Pancreas (tissue), 10 donors: ENCODE measurements around the gene FANCM. TPM values are rescaled to one million over a fixed set of nuclear protein-coding genes. Genes with fewer than 3 reads are reported as not detected.

ENCODE experiments used
- ATAC-seq, 4 donors: fragments of 200-7000 bp; cut with Tn5 transposase; one replicate each; pipeline versions ENCODE4 v1.8.0 to v1.9.1; 2020; ENCODE audit warnings: mild to moderate bottlenecking in 4 of 4, moderate library complexity in 4 of 4
- DNase-seq, 6 donors: peaks; one replicate each; pipeline ENCODE4 v3.0.0-alpha.2; 2020
- FAIRE-seq: peaks from 2 replicates; lab custom pipeline; 2012; peaks lifted over from hg19 to GRCh38; lab: Jason Lieb, UNC
- H3K27ac ChIP-seq, 4 donors: fragments of 200-600 bp; sonication (generic); 1 replicate in 3 of 4; 2 replicates in 1 of 4; pipeline versions ENCODE4 v1.5.0 to v1.8.0; 2020
- H3K27me3 ChIP-seq, 4 donors: fragments of 200-600 bp; one replicate each; pipeline ENCODE4 v1.8.0; 2021
- H3K36me3 ChIP-seq, 3 donors: fragments of 200-600 bp; sonication (generic) in 1 of 3; one replicate each; pipeline versions ENCODE4 v1.5.0 to v1.8.0; 2020 to 2021
- H3K4me1 ChIP-seq, 3 donors: fragments of 200-600 bp; one replicate each; pipeline ENCODE4 v1.8.0; 2021
- H3K4me3 ChIP-seq, 4 donors: fragments of 200-600 bp; sonication (generic) in 2 of 4; one replicate each; pipeline versions ENCODE4 v1.5.0 to v1.8.0; 2020 to 2021
- H3K9me3 ChIP-seq, 4 donors: fragments of 200-600 bp; one replicate each; pipeline ENCODE4 v1.8.0; 2021
- CTCF ChIP-seq, 4 donors: fragments of 200-600 bp; sonication (generic) in 3 of 4; IDR thresholded peaks; one replicate each; pipeline versions ENCODE4 v1.5.0 to v1.8.0; 2021; ENCODE audit warnings: antibody characterized with exemption in 4 of 4
- WGBS, 2 donors: extraction: QIAGEN DNeasy Blood & Tissue Kit; methylation state at CpG; one replicate each; pipeline ENCODE4 v1.1.7; 2013; 5-methylcytosine and 5-hydroxymethylcytosine counted together
- intact Hi-C, 3 donors: fragments of 100-400 bp; cut with DNase I; formaldehyde crosslinking; loops; one replicate each; pipeline versions ENCODE4 v1.11.1 to v1.14.2; 2022
- polyA plus RNA-seq, 2 donors: library from polyadenylated mRNA; stranded (reverse); fragments of 200-250 nt; gene quantifications; one replicate each; pipeline ENCODE4 v1.2.3, GENCODE V29; 2013
- total RNA-seq, 6 donors: library from RNA; stranded (reverse); fragmentation: NEBNext Ultra II Directional in 4 of 6; extraction: Animal tissue kit (Norgen Biotek cat#: 25700) in 4 of 6; gene quantifications; one replicate each; pipeline versions ENCODE4 v1.2.1 to v1.2.4, GENCODE V29; 2021 to 2023
- donor health status: healthy with polysubstance abuse.
- donor health status: DM: no; HTN: no; CAD: no; lungs with moderate emphysema.
- donor health status: DM: no; HTN: no; CAD: no.
- donor health status: control.
- donor health status: control.
- donor health status: Bipolar disorder and iron deficiency.
- donor health status: DM: yes; HTN: yes; CAD: no.
- donor health status: DM: no; HTN: no; CAD: no.
- donor health status: DM: no; HTN: no; CAD: no.
- donor health status: DM: yes; HTN: yes; CAD: no.

The FANCM gene
- total and polyA plus RNA-seq, 8 donors, result 1.7 to 3.8 (median 1.9) TPM

GRCh38 chr14:45118594-45118993 is 17.1 kb upstream of the FANCM start:
- H3K27ac ChIP-seq, result no peak overlapping the region
- intact Hi-C loops, result no loop called here
- DNase-seq, result no peak
- H3K9me3 ChIP-seq, result no peaks in the 10 kb centered on the region
- TF ChIP-seq CTCF (IDR thresholded peaks at IDR 0.05), result no peak
- peaks cover 0 to under 1% (median 0%) of the 10 kb centered on the region in 3 donors for H3K4me1 ChIP-seq
- H3K4me3 ChIP-seq, result no peak overlapping the region
- WGBS, 2 donors, result 92 to 93% methylated on average over 6 of the region's 6 CpGs
- H3K27me3 ChIP-seq, result no peaks in the 10 kb centered on the region
- peaks cover 0 to 41% (median 20%) of the 10 kb centered on the region in 3 donors for H3K36me3 ChIP-seq
- ATAC-seq, result no peak
- FAIRE-seq, result no peak

GRCh38 chr14:45120096-45120495 is 15.6 kb upstream of the FANCM start:
- no peak for DNase-seq
- FAIRE-seq, result no peak
- peaks cover 0 to 30% (median 18%) of the 10 kb centered on the region in 3 donors for H3K36me3 ChIP-seq
- no peak overlapping the region for H3K27ac ChIP-seq
- WGBS, 2 donors, result 84 to 91% methylated on average over 1 of the region's 1 CpG
- intact Hi-C loops, result loop anchor here in 1 of 3 donors (10.0 kb wide), 1 partner anchor 125 kb away; no protein-coding TSS in a partner anchor
- H3K4me3 ChIP-seq, result no peak overlapping the region
- no peaks in the 10 kb centered on the region for H3K27me3 ChIP-seq
- no peak for ATAC-seq
- H3K9me3 ChIP-seq, result no peaks in the 10 kb centered on the region
- no peak for TF ChIP-seq CTCF (IDR thresholded peaks at IDR 0.05)
- no peaks in the 10 kb centered on the region for H3K4me1 ChIP-seq

- H3K4me1 ChIP-seq, result no peaks in the 10 kb centered on the region
- ATAC-seq, result no peak
- no peaks in the 10 kb centered on the region for H3K27me3 ChIP-seq
- H3K27ac ChIP-seq, result no peak overlapping the region
- 95 to 96% methylated on average over 3 of the region's 3 CpGs for WGBS, 2 donors
- H3K4me3 ChIP-seq, result no peak overlapping the region
- DNase-seq, result no peak
- no peak for FAIRE-seq
- intact Hi-C loops, result loop anchor here in 1 of 3 donors (10.0 kb wide), 1 partner anchor 122 kb away; no protein-coding TSS in a partner anchor
- peaks cover 0 to 17% (median 8%) of the 10 kb centered on the region in 3 donors for H3K36me3 ChIP-seq
- no peaks in the 10 kb centered on the region for H3K9me3 ChIP-seq
- TF ChIP-seq CTCF (IDR thresholded peaks at IDR 0.05), result no peak
These were observed 12.5 kb upstream of the FANCM start for GRCh38 chr14:45123271-45123670.

GRCh38 chr14:45125754-45126153 is 10.0 kb upstream of the FANCM start:
- FAIRE-seq (no peak), DNase-seq (no peak), ATAC-seq (no peak)
- H3K36me3 ChIP-seq, result peaks cover 0 to 5% (median 0%) of the 10 kb centered on the region in 3 donors
- no peak overlapping the region for H3K27ac ChIP-seq
- 95 to 96% methylated on average over 2 of the region's 2 CpGs for WGBS, 2 donors
- TF ChIP-seq CTCF (IDR thresholded peaks at IDR 0.05), result no peak
- no peak overlapping the region for H3K4me3 ChIP-seq
- intact Hi-C loops, result loop anchor here in 1 of 3 donors (10.0 kb wide), 1 partner anchor 119 kb away; no protein-coding TSS in a partner anchor
- no peaks in the 10 kb centered on the region for H3K4me1 ChIP-seq
- no peaks in the 10 kb centered on the region for H3K9me3 ChIP-seq
- H3K27me3 ChIP-seq, result no peaks in the 10 kb centered on the region

GRCh38 chr14:45128963-45129629 is 6.6 kb upstream of the FANCM start:
- intact Hi-C loops, result loop anchor here in 1 of 3 donors (10.0 kb wide), 1 partner anchor 116 kb away; no protein-coding TSS in a partner anchor

More at GRCh38 chr14:45128963-45129629, 6.6 kb upstream of the FANCM start:
- no peak for DNase-seq
- WGBS, 2 donors, result 50 to 96% methylated on average over 1 of the region's 1 CpG
- H3K27me3 ChIP-seq, result no peaks in the 10 kb centered on the region
- H3K27ac ChIP-seq, result no peak overlapping the region
- no peaks in the 10 kb centered on the region for H3K9me3 ChIP-seq
- no peak for FAIRE-seq
- no peak for ATAC-seq
- H3K4me1 ChIP-seq, result peaks cover 0 to 6% (median 5%) of the 10 kb centered on the region in 3 donors
- H3K36me3 ChIP-seq, result no peaks in the 10 kb centered on the region
- TF ChIP-seq CTCF (IDR thresholded peaks at IDR 0.05), result no peak
- no peak overlapping the region for H3K4me3 ChIP-seq
